ENCODE results near the gene ZNF335.
"Not testable (repeated sequence)": the region's sequence is repeated elsewhere in the genome, so short reads cannot be mapped to it uniquely, and the experiment has no call there.

ZNF335 gene

GRCh38 chr20:45958593-45958992 is 13.4 kb downstream of the ZNF335 start:
- no peak for TF ChIP-seq CTCF (IDR thresholded peaks at IDR 0.05; ENCODE audit: low read depth, low read length, missing control alignments)
- no peak for DNase-seq (ENCODE audit: low read depth)
- no peak overlapping the region for H3K4me3 ChIP-seq (ENCODE audit: low read depth, low read length)

- no peak overlapping the region for H3K4me3 ChIP-seq (ENCODE audit: low read depth, low read length)
- no peak for DNase-seq (ENCODE audit: low read depth)
- TF ChIP-seq CTCF (IDR thresholded peaks at IDR 0.05; ENCODE audit: low read depth, low read length, missing control alignments): no peak
Measured at GRCh38 chr20:45957021-45957941, 14.7 kb downstream of the ZNF335 start.

GRCh38 chr20:45956326-45956725 is 15.7 kb downstream of the ZNF335 start:
- not testable (repeated sequence) for H3K4me3 ChIP-seq (ENCODE audit: low read depth, low read length); DNase-seq (ENCODE audit: low read depth)

- H3K4me3 ChIP-seq (ENCODE audit: low read depth, low read length): no peak overlapping the region
- no peak for DNase-seq (ENCODE audit: low read depth)
- TF ChIP-seq CTCF (IDR thresholded peaks at IDR 0.05; ENCODE audit: low read depth, low read length, missing control alignments): no peak
Measured at GRCh38 chr20:45953672-45954071, 18.3 kb downstream of the ZNF335 start.

- TF ChIP-seq CTCF (IDR thresholded peaks at IDR 0.05; ENCODE audit: low read depth, low read length, missing control alignments): no peak
- DNase-seq (ENCODE audit: low read depth): no peak
- no peak overlapping the region for H3K4me3 ChIP-seq (ENCODE audit: low read depth, low read length)
Measured at GRCh38 chr20:45952861-45953260, 19.1 kb downstream of the ZNF335 start.

GRCh38 chr20:45951925-45952834 is 19.8 kb downstream of the ZNF335 start:
- H3K4me3 ChIP-seq (ENCODE audit: low read depth, low read length): no peak overlapping the region
- no peak for DNase-seq (ENCODE audit: low read depth)
- no peak for TF ChIP-seq CTCF (IDR thresholded peaks at IDR 0.05; ENCODE audit: low read depth, low read length, missing control alignments)

- H3K4me3 ChIP-seq (ENCODE audit: low read depth, low read length): no peak overlapping the region
- TF ChIP-seq CTCF (IDR thresholded peaks at IDR 0.05; ENCODE audit: low read depth, low read length, missing control alignments): no peak
- no peak for DNase-seq (ENCODE audit: low read depth)
Measured at GRCh38 chr20:45950330-45950646, 21.7 kb downstream of the ZNF335 start.

All from GM12864 (cell line).